Stomach (tissue), 4 donors: ENCODE results near the gene CELSR1.

Source experiments
- CTCF ChIP-seq, 7 experiments: fragments of 450-650 bp in 4 of 7; fragments of 200-600 bp in 3 of 7; sonication (generic) in 3 of 7; IDR thresholded peaks; one replicate each; pipeline ENCODE4 v1.5.1; 2016 to 2019; ENCODE audit warnings: antibody characterized with exemption in 7 of 7, control low read depth in 2 of 7, mild to moderate bottlenecking in 1 of 7
- EP300 ChIP-seq: sonication (generic); formaldehyde crosslinking; IDR thresholded peaks from one replicate; pipeline ENCODE4 v1.6.1; 2017; ENCODE audit warnings: antibody characterized with exemption
- POLR2A ChIP-seq, 4 donors: fragments of 450-650 bp; IDR thresholded peaks; one replicate each; pipeline ENCODE4 v1.6.1; 2016; ENCODE audit warnings: antibody characterized with exemption in 4 of 4, control low read depth in 2 of 4, mild to moderate bottlenecking in 1 of 4, moderate library complexity in 1 of 4

DNA sequence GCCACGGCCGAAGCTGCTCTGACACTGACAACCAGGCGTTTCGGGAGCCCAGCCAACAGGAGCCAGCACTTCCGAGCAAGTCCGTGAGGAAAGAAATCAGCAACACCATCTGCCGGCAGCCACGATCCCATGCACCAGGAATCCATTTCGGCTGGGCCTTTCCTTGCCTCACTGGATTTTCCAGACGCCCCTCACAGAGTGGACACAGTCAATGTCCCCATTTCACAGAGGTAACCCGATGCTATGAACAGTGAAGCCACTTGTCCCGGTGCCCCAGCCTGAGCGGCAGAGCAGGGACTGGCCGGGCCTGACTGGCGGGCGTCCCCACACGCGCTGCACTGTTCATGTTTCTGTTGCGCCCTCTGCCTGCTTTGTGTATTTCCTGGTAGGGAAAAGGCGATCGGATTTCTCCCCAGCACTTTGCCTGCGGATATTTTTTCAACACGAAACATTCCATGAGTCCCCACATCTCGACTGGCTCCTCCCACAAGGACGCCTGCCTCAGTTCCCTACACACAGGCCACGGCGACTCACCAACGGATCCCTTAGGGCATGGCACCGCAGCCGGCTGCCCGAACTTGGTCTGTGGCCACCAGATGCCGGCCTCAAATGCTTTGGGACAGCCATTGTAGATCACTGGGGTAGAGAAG, 146.6 kb downstream of the CELSR1 start:
- TF ChIP-seq POLR2A (IDR thresholded peaks at IDR 0.05) (no peak), EP300 (no peak), CTCF (IDR thresholded peaks at IDR 0.05) (peak in 5 of 7 experiments; percentile 32 to 89 (median 54))
